HepG2 (cell line): ENCODE results near the gene SERINC5. TPM values are rescaled to one million over a fixed set of nuclear protein-coding genes. Genes with fewer than 3 reads are reported as not detected.

Source experiments
- ATAC-seq: fragments of 200-7000 bp; cut with Tn5 transposase; 3 replicates; pipeline ENCODE4 v1.9.1; 2020; ENCODE audit warnings: mild to moderate bottlenecking, moderate library complexity
- BruUV-seq: library from RNA; stranded (reverse); fragments of 400-500 nt; replicated peaks from 2 replicates; lab custom pipeline; 2021; lab: Mats Ljungman, UMichigan
- CTCF ChIA-PET: fragments of 300-600 bp; formaldehyde crosslinking; extraction: SDS; loops from one replicate; lab custom pipeline; 2021; ENCODE audit warnings: low total read pairs, inconsistent platforms, low intra/inter-chr PET ratio; lab: Yijun Ruan, JAX
- POLR2A ChIA-PET: fragments of 350-600 bp; sonication (Branson Sonifier 250); formaldehyde crosslinking; loops from one replicate; lab custom pipeline; 2020; ENCODE audit warnings: antibody characterized with exemption, inconsistent platforms; lab: Yijun Ruan, JAX
- DNase-seq: peaks from one replicate; pipeline ENCODE4 v3.0.0-alpha.2; 2015; ENCODE audit warnings: low spot score
- FAIRE-seq: peaks from 3 replicates; lab custom pipeline; 2011; peaks lifted over from hg19 to GRCh38; lab: Jason Lieb, UNC
- H2AFZ ChIP-seq: one replicate; pipeline ENCODE4 v1.6.1; 2011; ENCODE audit warnings: low read length, inconsistent platforms
- H3K27ac ChIP-seq: fragments of 300-600 bp; 3 replicates; pipeline ENCODE4 v1.8.0; 2011; ENCODE audit warnings: mixed run types, mild to moderate bottlenecking, mixed read lengths, low read length, inconsistent platforms; ENCODE audit not compliant: insufficient read depth; ENCODE audit errors: extremely low read length
- H3K27me3 ChIP-seq, 2 experiments: fragments of 200-600 bp in 1 of 2; 2 replicates in 1 of 2; 3 replicates in 1 of 2; pipeline versions ENCODE4 v1.6.0 to v1.8.0; 2011; ENCODE audit warnings: low read length in 2 of 2, mild to moderate bottlenecking in 2 of 2, moderate library complexity in 2 of 2, inconsistent platforms in 1 of 2; ENCODE audit not compliant: insufficient read depth in 2 of 2, control insufficient read depth in 1 of 2
- H3K36me3 ChIP-seq, 2 experiments: fragments of 200-600 bp in 1 of 2; replicated peaks in 1 of 2; 2 replicates in 1 of 2; 3 replicates in 1 of 2; pipeline versions ENCODE4 v1.5.1 to v1.8.0; 2011; ENCODE audit warnings: low read length in 2 of 2, inconsistent platforms in 1 of 2; ENCODE audit not compliant: insufficient read depth in 2 of 2, control insufficient read depth in 1 of 2
- H3K4me1 ChIP-seq: 2 replicates; pipeline ENCODE4 v1.5.1; 2012; ENCODE audit warnings: low read length, inconsistent platforms; ENCODE audit not compliant: insufficient read depth
- H3K4me2 ChIP-seq: 2 replicates; pipeline ENCODE4 v1.6.0; 2011; ENCODE audit warnings: low read depth, low read length, inconsistent platforms
- H3K4me3 ChIP-seq, 3 experiments: fragments of 200-600 bp in 1 of 3; sonication (generic), shearing (Covaris generic) in 1 of 3; replicated peaks in 1 of 3; 2 replicates each; pipeline ENCODE4 v1.5.1; 2011 to 2016; ENCODE audit warnings: low read length in 3 of 3, inconsistent platforms in 2 of 3, low read depth in 2 of 3, mild to moderate bottlenecking in 2 of 3, control low read depth in 1 of 3, mixed read lengths in 1 of 3; ENCODE audit not compliant: insufficient read depth in 1 of 3
- H3K79me2 ChIP-seq: one replicate; pipeline ENCODE4 v1.6.1; 2011; ENCODE audit warnings: low read length, inconsistent platforms; ENCODE audit not compliant: insufficient read depth
- H3K9ac ChIP-seq: 2 replicates; pipeline ENCODE4 v1.6.0; 2011; ENCODE audit warnings: mild to moderate bottlenecking, low read depth, low read length, inconsistent platforms; ENCODE audit not compliant: insufficient read depth
- H3K9me3 ChIP-seq: 2 replicates; pipeline ENCODE4 v1.5.1; 2012; ENCODE audit warnings: mild to moderate bottlenecking, low read length
- H4K20me1 ChIP-seq: 2 replicates; pipeline ENCODE4 v1.6.0; 2011; ENCODE audit warnings: inconsistent platforms, mild to moderate bottlenecking, low read length, moderate library complexity; ENCODE audit not compliant: insufficient read depth
- KLF15 ChIP-seq: sonication (generic); formaldehyde crosslinking; IDR thresholded peaks from 2 replicates; pipeline ENCODE4 v1.8.1; 2023; ENCODE audit warnings: borderline replicate concordance, mild to moderate bottlenecking, inconsistent platforms, missing genetic modification reagents, mixed read lengths
- SOX5 ChIP-seq: IDR thresholded peaks from 2 replicates; pipeline ENCODE4 v1.6.1; 2016; ENCODE audit warnings: borderline replicate concordance
- ZNF543 ChIP-seq: sonication (generic); formaldehyde crosslinking; IDR thresholded peaks from 2 replicates; pipeline ENCODE4 v1.4.0; 2020; ENCODE audit warnings: mild to moderate bottlenecking, missing genetic modification reagents
- ZNF616 ChIP-seq: sonication (generic); formaldehyde crosslinking; IDR thresholded peaks from 2 replicates; pipeline ENCODE4 v1.5.0; 2020; ENCODE audit warnings: low read depth, mild to moderate bottlenecking, missing genetic modification reagents
- ZNF746 ChIP-seq: sonication (generic); formaldehyde crosslinking; IDR thresholded peaks from 2 replicates; pipeline ENCODE4 v1.8.0; 2022; ENCODE audit warnings: mild to moderate bottlenecking, missing genetic modification reagents
- ZSCAN31 ChIP-seq: sonication (generic); formaldehyde crosslinking; IDR thresholded peaks from 2 replicates; pipeline ENCODE4 v1.5.0; 2020; ENCODE audit warnings: low read depth, mild to moderate bottlenecking, missing genetic modification reagents
- WGBS: methylation state at CpG from one replicate; pipeline ENCODE4 v1.1.6; 2017; ENCODE audit warnings: low lambda C conversion rate; 5-methylcytosine and 5-hydroxymethylcytosine counted together
- in situ Hi-C: cut with HindIII; loops from 2 replicates; pipeline ENCODE4 v1.10.0; 2017; ENCODE audit warnings: low pct_unique_long_range_greater_than_20kb; ENCODE audit not compliant: extremely low pct_ligation_motif_present
- intact Hi-C: fragments of 100-400 bp; cut with micrococcal nuclease; formaldehyde crosslinking; loops from one replicate; pipeline ENCODE4 v1.10.0; 2022; ENCODE audit not compliant: unreplicated experiment
- polyA plus RNA-seq, 8 experiments: library from polyadenylated mRNA; depleted of rRNA in 3 of 8; stranded (reverse) in 7 of 8; unstranded in 1 of 8; fragments of >200 nt; fragmentation: Illumina TruSeq in 4 of 8; extraction: Trizol in 4 of 8; gene quantifications; 2 replicates each; pipeline versions ENCODE4 v1.2.1 to v1.2.3, GENCODE V29; 2011 to 2016; ENCODE audit warnings: low read depth in 4 of 8, missing spikeins in 1 of 8, mixed read lengths in 1 of 8; ENCODE audit not compliant: insufficient read depth in 1 of 8
- total RNA-seq, 5 experiments: library from RNA; depleted of rRNA; stranded (reverse); fragments of >200 nt; fragmentation: Illumina TruSeq; extraction: Trizol; gene quantifications; 2 replicates each; pipeline ENCODE4 v1.2.3, GENCODE V29; 2016; ENCODE audit warnings: low read depth in 1 of 5
- TF ChIP-seq, protein P1 (sequence below), 2 experiments: IDR thresholded peaks; 2 replicates each; pipeline ENCODE4 v1.6.1; 2011 to 2012; ENCODE audit warnings: low read length in 2 of 2, borderline replicate concordance in 1 of 2, low read depth in 1 of 2, mild to moderate bottlenecking in 1 of 2, moderate library complexity in 1 of 2
- TF ChIP-seq, protein P2 (sequence below): sonication (generic); formaldehyde crosslinking; IDR thresholded peaks from 2 replicates; pipeline ENCODE4 v1.4.0; 2020; ENCODE audit warnings: mild to moderate bottlenecking, missing genetic modification reagents, borderline replicate concordance
- TF ChIP-seq, protein P3 (sequence below): IDR thresholded peaks from 2 replicates; pipeline ENCODE4 v1.6.1; 2016; ENCODE audit warnings: low read depth, borderline replicate concordance
- TF ChIP-seq, protein P4 (sequence below): IDR thresholded peaks from 2 replicates; pipeline ENCODE4 v1.6.1; 2016; ENCODE audit warnings: low read depth

Gene SERINC5
- total and polyA plus RNA-seq, 2 of the 13 experiments (the other 11 are each of a cell fraction or from before 2014, with no cell fraction given) = 17.3 to 22.8 TPM

DNA sequence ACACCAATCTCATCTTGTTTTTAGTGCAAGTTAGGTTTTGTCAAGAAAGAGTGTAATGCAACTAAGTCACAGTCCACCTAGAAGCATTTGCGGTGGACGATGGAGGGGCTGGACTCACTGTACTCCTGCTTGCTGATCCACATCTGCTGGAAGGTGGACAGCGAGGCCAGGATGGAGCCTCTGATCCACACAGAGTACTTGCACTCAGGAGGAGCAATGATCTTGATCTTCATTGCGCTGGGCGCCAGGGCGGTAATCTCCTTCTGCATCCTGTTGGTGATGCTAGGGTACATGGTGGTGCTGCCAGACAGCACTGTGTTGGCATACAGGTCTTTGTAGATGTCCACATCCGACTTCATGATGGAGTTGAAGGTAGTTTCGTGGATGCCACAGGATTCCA lies 43.8 kb upstream of the SERINC5 start:
- no peaks in the 10 kb centered on the region for H4K20me1 ChIP-seq
- WGBS = 59% methylated on average over 8 of the region's 8 CpGs
- no peaks in the 10 kb centered on the region for H3K4me1 ChIP-seq
- H2AFZ ChIP-seq = no peak overlapping the region
- no TSS peak for BruUV-seq
- H3K79me2 ChIP-seq = no peaks in the 10 kb centered on the region
- TF ChIP-seq ZNF616 (CRISPR knock-in tag) = no peak
- no peak for TF ChIP-seq ZNF543 (CRISPR knock-in tag)
- no peak for TF ChIP-seq KLF15 (CRISPR knock-in tag)
- TF ChIP-seq, protein P1, sequence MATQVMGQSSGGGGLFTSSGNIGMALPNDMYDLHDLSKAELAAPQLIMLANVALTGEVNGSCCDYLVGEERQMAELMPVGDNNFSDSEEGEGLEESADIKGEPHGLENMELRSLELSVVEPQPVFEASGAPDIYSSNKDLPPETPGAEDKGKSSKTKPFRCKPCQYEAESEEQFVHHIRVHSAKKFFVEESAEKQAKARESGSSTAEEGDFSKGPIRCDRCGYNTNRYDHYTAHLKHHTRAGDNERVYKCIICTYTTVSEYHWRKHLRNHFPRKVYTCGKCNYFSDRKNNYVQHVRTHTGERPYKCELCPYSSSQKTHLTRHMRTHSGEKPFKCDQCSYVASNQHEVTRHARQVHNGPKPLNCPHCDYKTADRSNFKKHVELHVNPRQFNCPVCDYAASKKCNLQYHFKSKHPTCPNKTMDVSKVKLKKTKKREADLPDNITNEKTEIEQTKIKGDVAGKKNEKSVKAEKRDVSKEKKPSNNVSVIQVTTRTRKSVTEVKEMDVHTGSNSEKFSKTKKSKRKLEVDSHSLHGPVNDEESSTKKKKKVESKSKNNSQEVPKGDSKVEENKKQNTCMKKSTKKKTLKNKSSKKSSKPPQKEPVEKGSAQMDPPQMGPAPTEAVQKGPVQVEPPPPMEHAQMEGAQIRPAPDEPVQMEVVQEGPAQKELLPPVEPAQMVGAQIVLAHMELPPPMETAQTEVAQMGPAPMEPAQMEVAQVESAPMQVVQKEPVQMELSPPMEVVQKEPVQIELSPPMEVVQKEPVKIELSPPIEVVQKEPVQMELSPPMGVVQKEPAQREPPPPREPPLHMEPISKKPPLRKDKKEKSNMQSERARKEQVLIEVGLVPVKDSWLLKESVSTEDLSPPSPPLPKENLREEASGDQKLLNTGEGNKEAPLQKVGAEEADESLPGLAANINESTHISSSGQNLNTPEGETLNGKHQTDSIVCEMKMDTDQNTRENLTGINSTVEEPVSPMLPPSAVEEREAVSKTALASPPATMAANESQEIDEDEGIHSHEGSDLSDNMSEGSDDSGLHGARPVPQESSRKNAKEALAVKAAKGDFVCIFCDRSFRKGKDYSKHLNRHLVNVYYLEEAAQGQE (IDR thresholded peaks at IDR 0.05; ENCODE audit: borderline replicate concordance in 1 of 2, low read depth in 1 of 2, low read length in 2 of 2) = no peak
- no peak for TF ChIP-seq SOX5 (CRISPR knock-in tag)
- TF ChIP-seq ZNF746 (CRISPR knock-in tag) = no peak
- TF ChIP-seq, protein P2, sequence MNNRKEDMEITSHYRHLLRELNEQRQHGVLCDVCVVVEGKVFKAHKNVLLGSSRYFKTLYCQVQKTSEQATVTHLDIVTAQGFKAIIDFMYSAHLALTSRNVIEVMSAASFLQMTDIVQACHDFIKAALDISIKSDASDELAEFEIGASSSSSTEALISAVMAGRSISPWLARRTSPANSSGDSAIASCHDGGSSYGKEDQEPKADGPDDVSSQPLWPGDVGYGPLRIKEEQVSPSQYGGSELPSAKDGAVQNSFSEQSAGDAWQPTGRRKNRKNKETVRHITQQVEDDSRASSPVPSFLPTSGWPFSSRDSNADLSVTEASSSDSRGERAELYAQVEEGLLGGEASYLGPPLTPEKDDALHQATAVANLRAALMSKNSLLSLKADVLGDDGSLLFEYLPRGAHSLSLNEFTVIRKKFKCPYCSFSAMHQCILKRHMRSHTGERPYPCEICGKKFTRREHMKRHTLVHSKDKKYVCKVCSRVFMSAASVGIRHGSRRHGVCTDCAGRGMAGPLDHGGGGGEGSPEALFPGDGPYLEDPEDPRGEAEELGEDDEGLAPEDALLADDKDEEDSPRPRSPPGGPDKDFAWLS (CRISPR knock-in tag) = no peak
- TF ChIP-seq, protein P3, sequence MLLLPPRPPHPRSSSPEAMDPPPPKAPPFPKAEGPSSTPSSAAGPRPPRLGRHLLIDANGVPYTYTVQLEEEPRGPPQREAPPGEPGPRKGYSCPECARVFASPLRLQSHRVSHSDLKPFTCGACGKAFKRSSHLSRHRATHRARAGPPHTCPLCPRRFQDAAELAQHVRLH (CRISPR knock-in tag) = no peak
- TF ChIP-seq ZSCAN31 (CRISPR knock-in tag) = no peak
- TF ChIP-seq, protein P4, sequence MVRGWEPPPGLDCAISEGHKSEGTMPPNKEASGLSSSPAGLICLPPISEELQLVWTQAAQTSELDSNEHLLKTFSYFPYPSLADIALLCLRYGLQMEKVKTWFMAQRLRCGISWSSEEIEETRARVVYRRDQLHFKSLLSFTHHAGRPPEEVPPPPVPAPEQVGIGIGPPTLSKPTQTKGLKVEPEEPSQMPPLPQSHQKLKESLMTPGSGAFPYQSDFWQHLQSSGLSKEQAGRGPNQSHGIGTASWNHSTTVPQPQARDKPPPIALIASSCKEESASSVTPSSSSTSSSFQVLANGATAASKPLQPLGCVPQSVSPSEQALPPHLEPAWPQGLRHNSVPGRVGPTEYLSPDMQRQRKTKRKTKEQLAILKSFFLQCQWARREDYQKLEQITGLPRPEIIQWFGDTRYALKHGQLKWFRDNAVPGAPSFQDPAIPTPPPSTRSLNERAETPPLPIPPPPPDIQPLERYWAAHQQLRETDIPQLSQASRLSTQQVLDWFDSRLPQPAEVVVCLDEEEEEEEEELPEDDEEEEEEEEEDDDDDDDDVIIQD (CRISPR knock-in tag) = no peak
- TF ChIP-seq, all 625 proteins: peak for 0
- intact Hi-C loops = no loop called here
- no peak overlapping the region for H3K4me3 ChIP-seq
- no peaks in the 10 kb centered on the region for H3K9me3 ChIP-seq
- ATAC-seq = no peak
- POLR2A ChIA-PET = no interaction called here
- H3K27ac ChIP-seq = no peak overlapping the region
- H3K9ac ChIP-seq = no peak overlapping the region
- in situ Hi-C loops = no loop called here
- no peaks in the 10 kb centered on the region for H3K36me3 ChIP-seq
- no peaks in the 10 kb centered on the region; a peak in 1 of 5 replicates for H3K27me3 ChIP-seq
- CTCF ChIA-PET = no interaction called here
- FAIRE-seq = no peak
- H3K4me2 ChIP-seq = no peak overlapping the region
- DNase-seq = no peak
